Activated CD8-positive, alpha-beta memory T cell treated with anti-CD3 and anti-CD28 coated beads, Interleukin-2, amount 10 ng/mL, durations not matched to agents 7 days and 5 days (primary cell): Measurements from ENCODE around the gene RASGEF1C. TPM values are rescaled to one million over a fixed set of nuclear protein-coding genes. Genes with fewer than 3 reads are reported as not detected.
A peak's percentile ranks its signal among the peaks of the same experiment; 100 is the strongest.
"Not testable (repeated sequence)": the region's sequence is repeated elsewhere in the genome, so short reads cannot be mapped to it uniquely, and the experiment has no call there.

Experiments used
- ATAC-seq: fragments of 150-1000 bp; cut with Tn5 transposase; one replicate; pipeline ENCODE4 v1.10.0; 2021; ENCODE audit warnings: moderate library complexity
- CTCF ChIA-PET: fragments of 350-600 bp; sonication (Branson Sonifier 250); formaldehyde crosslinking; loops from one replicate; lab custom pipeline; 2021; ENCODE audit warnings: antibody characterized with exemption; lab: Charles Lee
- DNase-seq: peaks from one replicate; pipeline ENCODE4 v3.0.0-alpha.2; 2020
- H3K27ac Mint-ChIP-seq: one replicate; pipeline ENCODE4 v1.8.0; 2021; ENCODE audit warnings: mild to moderate bottlenecking, mixed read lengths
- H3K27me3 Mint-ChIP-seq: one replicate; pipeline ENCODE4 v1.8.0; 2021; ENCODE audit warnings: mixed read lengths
- H3K36me3 Mint-ChIP-seq: one replicate; pipeline ENCODE4 v1.8.0; 2021; ENCODE audit warnings: mild to moderate bottlenecking, mixed read lengths
- H3K4me1 Mint-ChIP-seq: one replicate; pipeline ENCODE4 v1.8.0; 2021; ENCODE audit warnings: mixed read lengths
- H3K4me3 Mint-ChIP-seq: one replicate; pipeline ENCODE4 v1.8.0; 2021; ENCODE audit warnings: mild to moderate bottlenecking, moderate library complexity, mixed read lengths
- H3K9me3 Mint-ChIP-seq: one replicate; pipeline ENCODE4 v1.8.0; 2022; ENCODE audit warnings: low read depth, mixed read lengths
- total RNA-seq, 2 experiments: library from RNA; stranded (reverse); gene quantifications; one replicate each; pipeline ENCODE4 v1.2.3, GENCODE V29; 2021

Gene RASGEF1C
- total RNA-seq, 2 experiments from 2014 or later = not detected

GRCh38 chr5:180095545-180095944, 113.5 kb downstream of the RASGEF1C start:
- ATAC-seq = no peak
- Mint-ChIP-seq H3K27ac (no peak overlapping the region), H3K4me1 (peaks cover 3% of the 10 kb centered on the region), H3K9me3 (no peaks in the 10 kb centered on the region), H3K36me3 (no peaks in the 10 kb centered on the region), H3K27me3 (peaks cover 6% of the 10 kb centered on the region), H3K4me3 (no peak overlapping the region)
- CTCF ChIA-PET = no interaction called here
- DNase-seq = no peak

DNA sequence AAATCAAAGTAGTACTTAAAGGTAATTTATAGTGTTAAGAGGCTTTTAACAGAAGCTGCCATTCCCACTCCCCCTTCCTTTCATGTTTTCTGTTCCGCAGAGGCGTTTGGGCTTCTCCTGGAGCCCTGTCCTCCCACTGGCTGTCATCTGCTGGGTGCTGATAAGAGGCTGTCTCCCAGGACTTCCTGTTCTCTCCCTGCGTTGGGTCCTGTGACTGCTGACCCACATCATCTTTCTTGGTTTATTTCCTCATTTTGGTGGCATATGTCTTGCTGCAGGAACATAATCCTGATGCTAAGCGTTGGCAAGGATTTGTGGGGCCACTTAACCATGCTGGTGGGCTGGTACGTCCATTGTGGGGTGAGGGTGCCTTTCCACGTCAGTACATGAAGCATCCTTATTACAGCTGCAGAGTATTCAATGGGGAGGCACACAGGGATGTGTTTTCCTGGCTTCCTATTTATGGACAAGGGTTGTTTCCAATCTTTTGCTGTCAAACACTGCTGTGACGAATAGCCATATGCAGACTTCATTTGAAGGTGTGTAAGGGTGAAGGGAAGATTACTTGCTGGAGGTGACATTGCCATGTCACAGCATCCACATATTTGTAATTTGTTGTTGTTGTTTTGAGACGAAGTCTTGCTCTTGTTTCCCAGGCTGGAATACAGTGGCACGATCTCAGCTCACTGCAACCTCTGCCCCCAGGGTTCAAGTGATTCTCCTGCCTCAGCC, 115.2 kb downstream of the RASGEF1C start:
- Mint-ChIP-seq H3K27ac (no peak overlapping the region), H3K36me3 (no peaks in the 10 kb centered on the region), H3K27me3 (peaks cover 11% of the 10 kb centered on the region), H3K4me1 (peaks cover 8% of the 10 kb centered on the region), H3K4me3 (no peak overlapping the region), H3K9me3 (no peaks in the 10 kb centered on the region)
- no peak for DNase-seq
- no peak for ATAC-seq
- CTCF ChIA-PET = interaction anchor here (0.9 kb wide), 1 partner anchor 330 kb away, joined by 4 read pairs; no protein-coding TSS in a partner anchor

DNA sequence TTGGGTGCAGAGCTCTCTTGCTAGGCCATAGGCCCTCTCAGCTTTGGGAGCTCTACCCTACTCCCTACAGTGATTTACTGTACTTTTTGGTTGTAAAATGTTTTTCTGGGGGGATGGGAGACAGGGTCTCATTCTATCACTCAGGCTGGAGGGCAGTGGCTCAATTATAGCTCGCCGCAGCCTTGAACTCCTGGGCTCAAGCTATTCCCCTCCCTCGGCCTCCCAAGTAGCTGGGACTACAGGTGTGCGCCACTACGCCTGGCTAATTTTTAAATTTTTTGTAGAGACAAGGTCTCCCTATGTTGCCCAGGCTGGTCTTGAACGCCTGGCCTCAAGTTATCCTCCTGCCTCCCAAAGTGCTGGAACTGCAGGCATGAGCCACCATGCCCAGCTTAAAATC, 115.8 kb downstream of the RASGEF1C start:
- H3K27ac Mint-ChIP-seq = no peak overlapping the region
- no peaks in the 10 kb centered on the region for H3K36me3 Mint-ChIP-seq
- H3K27me3 Mint-ChIP-seq = peaks cover 11% of the 10 kb centered on the region
- H3K4me1 Mint-ChIP-seq = peaks cover 8% of the 10 kb centered on the region
- H3K4me3 Mint-ChIP-seq = no peak overlapping the region
- CTCF ChIA-PET = interaction anchor here (0.9 to 2.9 kb wide), 2 partner anchors 292 to 330 kb away, joined by 4 to 11 read pairs; no protein-coding TSS in a partner anchor
- DNase-seq (no peak), ATAC-seq (no peak)
- no peaks in the 10 kb centered on the region for H3K9me3 Mint-ChIP-seq

DNA sequence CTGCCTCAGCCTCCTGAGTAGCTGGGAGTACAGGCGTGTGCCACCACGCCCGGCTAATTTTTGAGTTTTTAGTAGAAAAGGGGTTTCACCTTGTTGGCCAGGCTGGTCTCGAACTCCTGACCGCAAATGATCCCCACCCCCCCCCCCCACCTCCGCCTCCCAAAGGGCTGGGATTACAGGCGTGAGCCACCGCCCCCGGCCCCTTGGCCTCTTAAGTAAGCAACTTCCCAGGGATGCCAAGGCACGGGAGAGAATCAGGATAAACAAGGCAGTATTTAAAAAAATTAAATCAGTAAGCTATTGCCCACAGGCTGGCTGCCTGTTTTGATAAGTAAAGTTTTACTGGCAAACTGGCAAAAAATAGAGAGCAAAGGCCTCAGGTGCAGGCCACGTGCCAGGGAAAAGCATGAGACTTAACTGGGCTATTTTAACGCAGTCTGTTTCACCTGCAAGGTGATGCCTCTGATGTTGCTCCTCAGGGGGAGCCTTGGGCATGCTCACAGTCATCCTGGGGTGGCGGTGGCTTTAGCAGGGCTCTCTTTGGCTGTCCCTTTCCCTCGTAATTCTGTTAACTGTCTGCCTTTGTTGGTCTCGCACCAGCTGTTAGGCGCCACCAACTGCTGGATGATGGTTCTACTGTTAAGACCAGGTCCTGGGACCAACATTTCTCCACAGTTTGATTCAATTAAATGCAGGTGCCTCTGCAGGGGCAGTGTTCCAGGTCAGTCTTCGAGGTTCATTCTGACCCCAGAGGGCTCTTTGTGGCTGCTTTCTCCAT, 118.1 kb downstream of the RASGEF1C start:
- no peak overlapping the region for H3K4me3 Mint-ChIP-seq
- ATAC-seq (no peak), DNase-seq (peak; percentile 51)
- no peaks in the 10 kb centered on the region for H3K9me3 Mint-ChIP-seq
- H3K27ac Mint-ChIP-seq = no peak overlapping the region
- no peaks in the 10 kb centered on the region for H3K36me3 Mint-ChIP-seq
- peaks cover 15% of the 10 kb centered on the region for H3K4me1 Mint-ChIP-seq
- peaks cover 11% of the 10 kb centered on the region for H3K27me3 Mint-ChIP-seq
- CTCF ChIA-PET = interaction anchor here (0.7 to 2.9 kb wide), 15 partner anchors 10 to 393 kb away, joined by 3 to 11 read pairs (median 3); no protein-coding TSS in a partner anchor

DNA sequence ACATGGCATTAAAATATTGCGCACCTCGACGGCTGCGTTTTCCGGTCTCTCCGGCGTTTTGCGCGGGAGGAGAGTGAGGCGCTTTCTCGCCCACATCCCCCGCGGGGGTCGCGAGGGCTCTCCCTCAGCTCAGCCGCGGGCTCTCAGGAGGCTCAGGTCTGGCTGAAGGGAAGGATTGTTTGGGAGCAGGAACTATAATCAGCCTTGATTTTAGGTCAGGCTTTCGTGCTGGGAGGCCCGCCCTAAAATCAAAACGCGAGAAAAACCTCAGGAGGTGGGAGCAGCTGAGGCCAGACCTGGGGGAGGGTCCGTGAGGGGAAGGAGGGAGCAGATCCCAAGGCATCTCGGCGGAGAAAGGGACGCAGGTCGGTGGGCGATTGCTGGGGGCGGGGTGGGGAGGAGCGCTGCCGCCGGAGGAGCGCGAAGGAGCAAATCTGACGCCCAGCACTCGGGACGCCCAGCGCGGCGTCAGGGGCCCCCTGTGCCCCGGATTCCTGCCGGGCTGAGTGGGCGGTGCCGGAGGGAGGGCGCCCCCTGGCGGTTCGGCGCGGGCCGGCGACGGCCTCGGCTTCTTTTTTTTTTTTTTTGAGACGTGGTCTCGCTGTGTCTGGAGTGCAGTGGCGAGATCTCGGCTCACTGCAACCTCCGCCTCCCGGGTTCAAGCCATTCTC, 118.8 kb downstream of the RASGEF1C start:
- no peaks in the 10 kb centered on the region for H3K9me3 Mint-ChIP-seq
- ATAC-seq (peak; percentile 94), DNase-seq (peak; percentile 77)
- peak overlapping the region; percentile 71 for H3K4me3 Mint-ChIP-seq
- CTCF ChIA-PET = interaction anchor here (0.7 to 2.9 kb wide), 13 partner anchors 9 to 393 kb away, joined by 3 to 11 read pairs (median 3); no protein-coding TSS in a partner anchor
- H3K27me3 Mint-ChIP-seq = peaks cover 11% of the 10 kb centered on the region
- H3K27ac Mint-ChIP-seq = peak overlapping the region; percentile 59
- H3K36me3 Mint-ChIP-seq = no peaks in the 10 kb centered on the region
- peaks cover 20% of the 10 kb centered on the region for H3K4me1 Mint-ChIP-seq

GRCh38 chr5:180089628-180090027, 119.4 kb downstream of the RASGEF1C start:
- not testable (repeated sequence) for H3K36me3 Mint-ChIP-seq, H3K9me3 Mint-ChIP-seq, H3K4me3 Mint-ChIP-seq, DNase-seq, H3K27ac Mint-ChIP-seq, ATAC-seq
- peaks cover 20% of the 10 kb centered on the region for H3K4me1 Mint-ChIP-seq
- CTCF ChIA-PET = interaction anchor here (1.3 to 2.7 kb wide), 2 partner anchors 19 to 37 kb away, joined by 3 to 7 read pairs; no protein-coding TSS in a partner anchor
- peaks cover 11% of the 10 kb centered on the region for H3K27me3 Mint-ChIP-seq

DNA sequence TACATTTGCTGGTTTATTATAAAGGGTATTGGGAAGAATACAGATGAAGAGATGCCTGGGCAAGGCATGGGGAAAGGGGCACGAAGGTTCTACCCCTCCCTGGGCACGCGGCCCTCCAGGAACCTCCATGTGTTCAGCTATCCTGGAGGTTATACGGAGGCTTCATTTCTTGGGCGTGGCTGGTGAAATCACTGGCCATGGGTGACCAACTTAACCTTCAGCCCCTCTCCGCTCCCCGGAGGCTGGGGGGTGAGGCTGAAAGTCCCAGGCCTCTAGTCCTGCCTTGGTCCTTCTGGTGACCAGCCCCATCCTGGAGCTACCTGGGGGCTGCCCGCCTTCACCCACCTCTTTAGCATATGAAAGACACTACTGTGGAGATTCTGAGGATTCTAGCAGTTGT, 120.5 kb downstream of the RASGEF1C start:
- H3K27ac Mint-ChIP-seq = no peak overlapping the region
- H3K27me3 Mint-ChIP-seq = peaks cover 16% of the 10 kb centered on the region
- H3K36me3 Mint-ChIP-seq = no peaks in the 10 kb centered on the region
- H3K9me3 Mint-ChIP-seq = no peaks in the 10 kb centered on the region
- ATAC-seq = no peak
- peaks cover 20% of the 10 kb centered on the region for H3K4me1 Mint-ChIP-seq
- DNase-seq = no peak
- CTCF ChIA-PET = no interaction called here
- H3K4me3 Mint-ChIP-seq = no peak overlapping the region

GRCh38 chr5:180086816-180087399, 122.1 kb downstream of the RASGEF1C start:
- Mint-ChIP-seq H3K9me3 (no peaks in the 10 kb centered on the region), H3K27ac (no peak overlapping the region), H3K36me3 (no peaks in the 10 kb centered on the region), H3K4me1 (peaks cover 20% of the 10 kb centered on the region), H3K4me3 (no peak overlapping the region), H3K27me3 (peaks cover 13% of the 10 kb centered on the region)
- CTCF ChIA-PET = interaction anchor here (0.6 to 1.7 kb wide), 3 partner anchors 158 to 535 kb away, joined by 3 to 4 read pairs (median 3); no protein-coding TSS in a partner anchor
- ATAC-seq (no peak), DNase-seq (no peak)

GRCh38 chr5:180085837-180086236, 123.2 kb downstream of the RASGEF1C start:
- DNase-seq (no peak), ATAC-seq (no peak)
- Mint-ChIP-seq H3K4me3 (no peak overlapping the region), H3K27me3 (peaks cover 22% of the 10 kb centered on the region), H3K27ac (no peak overlapping the region), H3K9me3 (no peaks in the 10 kb centered on the region), H3K4me1 (peaks cover 19% of the 10 kb centered on the region), H3K36me3 (no peaks in the 10 kb centered on the region)
- CTCF ChIA-PET = no interaction called here

DNA sequence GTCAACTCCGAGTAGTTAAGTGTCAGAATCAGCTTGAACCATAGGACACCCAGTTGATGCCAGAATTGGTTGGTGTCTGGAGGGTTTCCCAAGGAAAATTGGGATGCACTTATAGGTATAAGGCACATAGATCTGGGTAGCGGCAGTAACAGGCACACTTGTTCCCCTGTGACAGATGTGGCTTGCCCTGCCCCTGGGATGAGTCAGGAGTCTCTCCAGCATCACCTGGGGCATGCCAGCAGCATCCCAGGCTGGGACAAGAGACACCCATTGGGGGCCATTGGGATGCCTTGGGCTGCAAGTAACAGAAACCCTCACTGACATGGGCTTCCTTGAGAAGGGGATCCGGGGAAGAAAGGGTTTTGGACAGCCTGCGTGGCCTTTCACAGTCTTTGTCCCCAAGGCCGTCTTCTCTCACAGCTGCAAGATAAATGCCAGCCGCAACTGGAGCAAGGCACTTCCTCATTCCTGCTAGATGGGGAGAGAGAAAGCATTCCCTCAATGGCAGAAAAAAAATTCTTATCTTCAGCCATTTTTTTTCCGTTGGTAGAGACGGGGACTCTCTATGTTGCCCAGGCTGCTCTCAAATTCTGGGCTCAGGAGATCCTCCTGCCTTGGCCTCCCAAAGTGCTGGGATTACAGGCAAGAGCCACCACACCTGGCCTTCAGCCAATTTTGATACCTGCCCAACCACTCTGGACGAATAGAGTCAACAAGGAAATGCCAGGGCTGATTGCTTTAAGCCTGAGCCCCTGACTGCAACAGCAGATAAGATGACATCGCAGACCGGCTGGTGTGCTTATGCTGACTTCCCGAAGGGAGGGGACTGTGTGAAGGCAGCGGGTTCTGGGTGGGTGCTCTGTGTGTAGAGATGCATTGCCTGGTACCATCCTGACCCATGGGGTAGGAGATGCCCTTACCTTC, 124.1 kb downstream of the RASGEF1C start:
- peaks cover 18% of the 10 kb centered on the region for H3K4me1 Mint-ChIP-seq

DNA sequence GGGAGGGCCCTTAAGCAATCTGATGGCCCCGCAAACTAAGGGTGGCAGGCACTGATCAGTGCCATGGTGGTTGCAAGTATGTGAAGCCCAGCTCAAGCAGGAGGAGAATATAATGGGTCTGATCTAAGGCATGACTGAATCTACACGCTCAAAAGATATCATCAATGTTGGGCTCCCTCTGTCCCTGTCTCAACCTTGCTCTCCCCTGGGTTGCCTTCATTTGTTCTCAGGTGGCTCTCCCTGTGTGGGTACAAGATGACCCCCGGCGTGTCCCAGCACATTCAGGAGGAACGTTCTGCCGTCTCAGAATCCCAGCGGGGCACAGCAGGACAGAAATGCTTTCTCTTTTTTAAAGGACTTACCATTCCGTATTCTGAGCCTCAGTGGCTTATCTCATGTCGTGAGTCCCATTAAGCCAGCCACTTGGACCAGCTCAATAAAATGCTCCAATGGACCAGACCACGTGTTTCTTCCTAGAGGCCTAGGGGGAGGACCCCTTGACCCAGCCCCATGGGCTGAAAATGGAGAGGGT, 125.4 kb downstream of the RASGEF1C start:
- DNase-seq (no peak), ATAC-seq (no peak)
- Mint-ChIP-seq H3K4me3 (no peak overlapping the region), H3K9me3 (no peaks in the 10 kb centered on the region), H3K4me1 (peaks cover 18% of the 10 kb centered on the region), H3K27me3 (peaks cover 38% of the 10 kb centered on the region), H3K27ac (no peak overlapping the region), H3K36me3 (peaks cover 1% of the 10 kb centered on the region)
- CTCF ChIA-PET = no interaction called here

More for the DNA sequence above, 124.1 kb downstream of the RASGEF1C start:
- no peak for ATAC-seq
- no peak overlapping the region for H3K27ac Mint-ChIP-seq
- no peak for DNase-seq
- CTCF ChIA-PET = no interaction called here
- H3K27me3 Mint-ChIP-seq = peaks cover 26% of the 10 kb centered on the region
- H3K4me3 Mint-ChIP-seq = no peak overlapping the region
- no peaks in the 10 kb centered on the region for H3K9me3 Mint-ChIP-seq
- peaks cover 1% of the 10 kb centered on the region for H3K36me3 Mint-ChIP-seq
